Activated CD8-positive, alpha-beta memory T cell treated with anti-CD3 and anti-CD28 coated beads, Interleukin-2, amount 10 ng/mL, durations not matched to agents 7 days and 5 days (primary cell): Measurements from ENCODE around the gene HOXD10. TPM values are rescaled to one million over a fixed set of nuclear protein-coding genes. Genes with fewer than 3 reads are reported as not detected.
A peak's percentile ranks its signal among the peaks of the same experiment; 100 is the strongest.

Experiments
- ATAC-seq: fragments of 150-1000 bp; cut with Tn5 transposase; one replicate; pipeline ENCODE4 v1.10.0; 2021; ENCODE audit warnings: moderate library complexity
- CTCF ChIA-PET: fragments of 350-600 bp; sonication (Branson Sonifier 250); formaldehyde crosslinking; loops from one replicate; lab custom pipeline; 2021; ENCODE audit warnings: antibody characterized with exemption; lab: Charles Lee
- DNase-seq: peaks from one replicate; pipeline ENCODE4 v3.0.0-alpha.2; 2020
- H3K27ac Mint-ChIP-seq: one replicate; pipeline ENCODE4 v1.8.0; 2021; ENCODE audit warnings: mild to moderate bottlenecking, mixed read lengths
- H3K27me3 Mint-ChIP-seq: one replicate; pipeline ENCODE4 v1.8.0; 2021; ENCODE audit warnings: mixed read lengths
- H3K36me3 Mint-ChIP-seq: one replicate; pipeline ENCODE4 v1.8.0; 2021; ENCODE audit warnings: mild to moderate bottlenecking, mixed read lengths
- H3K4me1 Mint-ChIP-seq: one replicate; pipeline ENCODE4 v1.8.0; 2021; ENCODE audit warnings: mixed read lengths
- H3K4me3 Mint-ChIP-seq: one replicate; pipeline ENCODE4 v1.8.0; 2021; ENCODE audit warnings: mild to moderate bottlenecking, moderate library complexity, mixed read lengths
- H3K9me3 Mint-ChIP-seq: one replicate; pipeline ENCODE4 v1.8.0; 2022; ENCODE audit warnings: low read depth, mixed read lengths
- microRNA-seq: library from miRNA; unstranded; fragments of <30 nt; microRNA quantifications from one replicate; pipeline ENCODE4 v1.2.0, GENCODE V29; 2022
- total RNA-seq, 2 experiments: library from RNA; stranded (reverse); gene quantifications; one replicate each; pipeline ENCODE4 v1.2.3, GENCODE V29; 2021

Gene HOXD10
- total RNA-seq, 2 experiments from 2014 or later, result not detected

GRCh38 chr2:176164611-176165369 lies 48.2 kb downstream of the HOXD10 start:
- no peak for ATAC-seq
- peaks cover 3% of the 10 kb centered on the region for H3K4me1 Mint-ChIP-seq
- H3K9me3 Mint-ChIP-seq, result no peaks in the 10 kb centered on the region
- CTCF ChIA-PET, result no interaction called here
- peaks cover 3% of the 10 kb centered on the region for H3K36me3 Mint-ChIP-seq
- H3K4me3 Mint-ChIP-seq, result no peak overlapping the region
- no peak for DNase-seq
- H3K27me3 Mint-ChIP-seq, result peaks cover 86% of the 10 kb centered on the region
- peak overlapping the region; percentile 49 for H3K27ac Mint-ChIP-seq

- CTCF ChIA-PET, result interaction anchor here (1.6 kb wide), 1 partner anchor 286 kb away, joined by 3 read pairs; no protein-coding TSS in a partner anchor
- peaks cover 3% of the 10 kb centered on the region for H3K4me1 Mint-ChIP-seq
- peak overlapping the region; percentile 49 for H3K27ac Mint-ChIP-seq
- no peak for DNase-seq
- ATAC-seq, result no peak
- H3K36me3 Mint-ChIP-seq, result peaks cover 3% of the 10 kb centered on the region
- no peaks in the 10 kb centered on the region for H3K9me3 Mint-ChIP-seq
- peaks cover 84% of the 10 kb centered on the region for H3K27me3 Mint-ChIP-seq
- no peak overlapping the region for H3K4me3 Mint-ChIP-seq
Measured at GRCh38 chr2:176165370-176166050, 48.9 kb downstream of the HOXD10 start.

- peaks cover 3% of the 10 kb centered on the region for H3K36me3 Mint-ChIP-seq
- no peaks in the 10 kb centered on the region for H3K9me3 Mint-ChIP-seq
- no peak overlapping the region for H3K4me3 Mint-ChIP-seq
- H3K27me3 Mint-ChIP-seq, result peaks cover 84% of the 10 kb centered on the region
- H3K4me1 Mint-ChIP-seq, result peaks cover 3% of the 10 kb centered on the region
- CTCF ChIA-PET, result interaction anchor here (1.0 to 1.9 kb wide), 3 partner anchors 19 to 286 kb away, joined by 3 to 5 read pairs (median 3); no protein-coding TSS in a partner anchor
- H3K27ac Mint-ChIP-seq, result no peak overlapping the region
- no peak for DNase-seq
- no peak for ATAC-seq
Measured at GRCh38 chr2:176166272-176166671, 49.7 kb downstream of the HOXD10 start.

- CTCF ChIA-PET, result interaction anchor here (0.7 to 1.9 kb wide), 3 partner anchors 26 to 284 kb away, joined by 3 to 5 read pairs (median 3); no protein-coding TSS in a partner anchor
- H3K27ac Mint-ChIP-seq, result no peak overlapping the region
- H3K4me3 Mint-ChIP-seq, result no peak overlapping the region
- H3K9me3 Mint-ChIP-seq, result no peaks in the 10 kb centered on the region
- no peak for DNase-seq
- H3K4me1 Mint-ChIP-seq, result peaks cover 3% of the 10 kb centered on the region
- ATAC-seq, result no peak
- peaks cover 83% of the 10 kb centered on the region for H3K27me3 Mint-ChIP-seq
- peaks cover 3% of the 10 kb centered on the region for H3K36me3 Mint-ChIP-seq
Measured at GRCh38 chr2:176167398-176167797, 50.8 kb downstream of the HOXD10 start.

- Mint-ChIP-seq H3K27ac (no peak overlapping the region), H3K4me1 (peaks cover 4% of the 10 kb centered on the region), H3K36me3 (peaks cover 2% of the 10 kb centered on the region), H3K27me3 (peaks cover 85% of the 10 kb centered on the region), H3K4me3 (no peak overlapping the region), H3K9me3 (no peaks in the 10 kb centered on the region)
- DNase-seq, result no peak
- no peak for ATAC-seq
- CTCF ChIA-PET, result interaction anchor here (1.0 to 1.8 kb wide), 4 partner anchors 42 to 286 kb away, joined by 3 to 4 read pairs (median 4); no protein-coding TSS in a partner anchor
Measured at GRCh38 chr2:176169181-176169580, 52.6 kb downstream of the HOXD10 start.

Small RNA genes within 50 kb of the gene (microRNA-seq; reads per million reads assigned to microRNA genes)
- gene MIR10B, result not detected

Other genes starting within 250 kb of the HOXD10 start
- 10 to 100 TPM; 34.1 to 38.2 TPM for gene LNPK, start 114.5 kb upstream of the HOXD10 start, total RNA-seq
- not detected for gene EVX2, start 32.8 kb upstream of the HOXD10 start, total RNA-seq
- gene HOXD13, start 24.1 kb upstream of the HOXD10 start, total RNA-seq, result not detected
- not detected for gene HOXD12, start 17.0 kb upstream of the HOXD10 start, total RNA-seq
- not detected for gene HOXD11, start 9.5 kb upstream of the HOXD10 start, total RNA-seq
- gene HOXD9, start 5.9 kb downstream of the HOXD10 start, total RNA-seq, result not detected
- not detected for gene HOXD8, start 12.9 kb downstream of the HOXD10 start, total RNA-seq
- gene HOXD4, start 34.8 kb downstream of the HOXD10 start, total RNA-seq, result not detected
- not detected for gene HOXD3, start 40.5 kb downstream of the HOXD10 start, total RNA-seq
- not detected for gene HOXD1, start 71.9 kb downstream of the HOXD10 start, total RNA-seq
- 10 to 100 TPM; 12.2 to 14.8 TPM for gene MTX2, start 152.7 kb downstream of the HOXD10 start, total RNA-seq